H9 (cell line): Measurements from ENCODE around the gene OR6S1. TPM values are rescaled to one million over a fixed set of nuclear protein-coding genes. Genes with fewer than 3 reads are reported as not detected.

ENCODE experiments used
- DNase-seq: peaks from one replicate; pipeline ENCODE4 v3.0.0-alpha.2; 2017
- H2AFZ ChIP-seq: one replicate; pipeline ENCODE4 v1.6.1; 2013; ENCODE audit warnings: mild to moderate bottlenecking, low read length, control low read depth, moderate library complexity
- H2AK5ac ChIP-seq: 2 replicates; pipeline ENCODE4 v1.6.1; 2013; ENCODE audit warnings: low read length, control low read depth, mixed read lengths; ENCODE audit not compliant: insufficient read length
- H2BK120ac ChIP-seq: one replicate; pipeline ENCODE4 v1.6.1; 2013; ENCODE audit warnings: low read depth, mild to moderate bottlenecking, low read length, control low read depth, inconsistent platforms; ENCODE audit not compliant: poor library complexity, severe bottlenecking
- H2BK12ac ChIP-seq: 2 replicates; pipeline ENCODE4 v1.6.1; 2013; ENCODE audit warnings: low read length, control low read depth, mixed read lengths, low read depth; ENCODE audit not compliant: insufficient read length
- H2BK15ac ChIP-seq: 2 replicates; pipeline ENCODE4 v1.6.1; 2013; ENCODE audit warnings: low read depth, low read length, control low read depth
- H2BK20ac ChIP-seq: one replicate; pipeline ENCODE4 v1.6.1; 2013; ENCODE audit warnings: low read depth, mild to moderate bottlenecking, low read length, control low read depth, inconsistent platforms; ENCODE audit not compliant: poor library complexity, severe bottlenecking
- H2BK5ac ChIP-seq: 2 replicates; pipeline ENCODE4 v1.6.1; 2013; ENCODE audit warnings: low read length, control low read depth, mixed read lengths; ENCODE audit not compliant: insufficient read length
- H3K14ac ChIP-seq: 2 replicates; pipeline ENCODE4 v1.6.1; 2013; ENCODE audit warnings: low read length, control low read depth; ENCODE audit not compliant: insufficient read depth
- H3K18ac ChIP-seq: 2 replicates; pipeline ENCODE4 v1.6.1; 2013; ENCODE audit warnings: low read depth, mild to moderate bottlenecking, mixed read lengths, low read length, control low read depth; ENCODE audit not compliant: insufficient read length
- H3K23ac ChIP-seq: 2 replicates; pipeline ENCODE4 v1.6.1; 2013; ENCODE audit warnings: low read length, control low read depth, mixed read lengths, low read depth; ENCODE audit not compliant: insufficient read length
- H3K23me2 ChIP-seq: 2 replicates; pipeline ENCODE4 v1.6.1; 2013; ENCODE audit warnings: low read depth, mild to moderate bottlenecking, mixed read lengths, low read length, control low read depth; ENCODE audit not compliant: insufficient read length, poor library complexity, severe bottlenecking
- H3K27ac ChIP-seq: 2 replicates; pipeline ENCODE4 v1.5.1; 2013; ENCODE audit warnings: low read length, control low read depth, mixed read lengths, low read depth; ENCODE audit not compliant: insufficient read length
- H3K27me3 ChIP-seq: 2 replicates; pipeline ENCODE4 v1.6.1; 2013; ENCODE audit warnings: low read length, control low read depth, inconsistent platforms; ENCODE audit not compliant: insufficient read depth
- H3K4ac ChIP-seq: 2 replicates; pipeline ENCODE4 v1.6.1; 2013; ENCODE audit warnings: low read depth, mild to moderate bottlenecking, control low read depth, inconsistent platforms, low read length, moderate library complexity
- H3K4me1 ChIP-seq: 2 replicates; pipeline ENCODE4 v1.6.1; 2013; ENCODE audit warnings: low read length, control low read depth, inconsistent platforms; ENCODE audit not compliant: insufficient read depth
- H3K4me2 ChIP-seq: 2 replicates; pipeline ENCODE4 v1.6.1; 2013; ENCODE audit warnings: low read length, control low read depth, mixed read lengths; ENCODE audit not compliant: insufficient read length, insufficient read depth
- H3K56ac ChIP-seq: 2 replicates; pipeline ENCODE4 v1.6.1; 2013; ENCODE audit warnings: low read depth, mild to moderate bottlenecking, mixed read lengths, low read length, control low read depth; ENCODE audit not compliant: insufficient read length
- H3K79me1 ChIP-seq: 2 replicates; pipeline ENCODE4 v1.6.1; 2013; ENCODE audit warnings: low read depth, mild to moderate bottlenecking, moderate library complexity, low read length, control low read depth, inconsistent platforms; ENCODE audit not compliant: insufficient read depth, poor library complexity, severe bottlenecking
- H3K79me2 ChIP-seq: 2 replicates; pipeline ENCODE4 v1.6.1; 2013; ENCODE audit warnings: low read length, control low read depth, inconsistent platforms; ENCODE audit not compliant: insufficient read depth
- H3K9ac ChIP-seq: 2 replicates; pipeline ENCODE4 v1.6.1; 2013; ENCODE audit warnings: low read length, control low read depth, mixed read lengths; ENCODE audit not compliant: insufficient read length; ENCODE audit errors: extremely low read depth
- H3K9me3 ChIP-seq: one replicate; pipeline ENCODE4 v1.6.1; 2013; ENCODE audit warnings: low read depth, low read length, inconsistent platforms; ENCODE audit not compliant: control insufficient read depth
- H3T11ph ChIP-seq: one replicate; pipeline ENCODE4 v1.6.1; 2013; ENCODE audit warnings: mild to moderate bottlenecking, low read length, control low read depth, inconsistent platforms
- H4K20me1 ChIP-seq: one replicate; pipeline ENCODE4 v1.6.1; 2013; ENCODE audit not compliant: control insufficient read depth, insufficient read length, insufficient read depth
- H4K5ac ChIP-seq: 2 replicates; pipeline ENCODE4 v1.6.1; 2013; ENCODE audit warnings: low read depth, mild to moderate bottlenecking, mixed read lengths, low read length, control low read depth; ENCODE audit not compliant: insufficient read length
- H4K8ac ChIP-seq: replicated peaks from 2 replicates; pipeline ENCODE4 v1.6.1; 2013; ENCODE audit warnings: low read length, control low read depth, mixed read lengths, low read depth; ENCODE audit not compliant: insufficient read length
- H4K91ac ChIP-seq: 2 replicates; pipeline ENCODE4 v1.6.1; 2013; ENCODE audit warnings: low read depth, mild to moderate bottlenecking, moderate library complexity, mixed read lengths, low read length, control low read depth; ENCODE audit not compliant: insufficient read length
- H3K27ac Mint-ChIP-seq, 3 experiments: 2 replicates in 2 of 3; 3 replicates in 1 of 3; pipeline ENCODE4 v1.8.0; 2020 to 2021; ENCODE audit warnings: mixed read lengths in 3 of 3, mild to moderate bottlenecking in 1 of 3, moderate library complexity in 1 of 3
- H3K27me3 Mint-ChIP-seq: 2 replicates; pipeline ENCODE4 v1.8.0; 2021; ENCODE audit warnings: low read depth, mild to moderate bottlenecking, moderate library complexity, mixed read lengths
- H3K36me3 Mint-ChIP-seq, 3 experiments: 2 replicates in 2 of 3; 3 replicates in 1 of 3; pipeline ENCODE4 v1.8.0; 2020 to 2021; ENCODE audit warnings: low read depth in 3 of 3, mixed read lengths in 3 of 3; ENCODE audit not compliant: insufficient read depth in 1 of 3
- H3K4me1 Mint-ChIP-seq, 2 experiments: 2 replicates each; pipeline ENCODE4 v1.8.0; 2020; ENCODE audit warnings: mixed read lengths in 2 of 2
- H3K4me3 Mint-ChIP-seq, 2 experiments: 2 replicates in 1 of 2; 3 replicates in 1 of 2; pipeline ENCODE4 v1.8.0; 2020 to 2021; ENCODE audit warnings: mild to moderate bottlenecking in 2 of 2, mixed read lengths in 2 of 2, moderate library complexity in 1 of 2
- H3K9me3 Mint-ChIP-seq, 2 experiments: 2 replicates in 1 of 2; 3 replicates in 1 of 2; pipeline ENCODE4 v1.8.0; 2020; ENCODE audit warnings: mild to moderate bottlenecking in 2 of 2, mixed read lengths in 2 of 2, moderate library complexity in 1 of 2
- WGBS: extraction: QIAGEN DNeasy Blood & Tissue Kit; methylation state at CpG from one replicate; pipeline ENCODE4 v1.1.7; 2013; ENCODE audit warnings: missing lambda C conversion rate, low lambda C conversion rate, mixed read lengths; ENCODE audit not compliant: insufficient read length; ENCODE audit errors: extremely low coverage; 5-methylcytosine and 5-hydroxymethylcytosine counted together
- total RNA-seq: library from RNA; stranded (reverse); gene quantifications from 2 replicates; pipeline ENCODE4 v1.2.1, GENCODE V29; 2021
- TF ChIP-seq, protein P1 (sequence below): fragments of 200-600 bp; sonication (generic); conservative IDR thresholded peaks from 3 replicates; pipeline ENCODE4 v1.8.0; 2021; ENCODE audit warnings: antibody characterized with exemption, mild to moderate bottlenecking

The OR6S1 gene
- total RNA-seq, 1 experiment from 2014 or later: not detected

DNA sequence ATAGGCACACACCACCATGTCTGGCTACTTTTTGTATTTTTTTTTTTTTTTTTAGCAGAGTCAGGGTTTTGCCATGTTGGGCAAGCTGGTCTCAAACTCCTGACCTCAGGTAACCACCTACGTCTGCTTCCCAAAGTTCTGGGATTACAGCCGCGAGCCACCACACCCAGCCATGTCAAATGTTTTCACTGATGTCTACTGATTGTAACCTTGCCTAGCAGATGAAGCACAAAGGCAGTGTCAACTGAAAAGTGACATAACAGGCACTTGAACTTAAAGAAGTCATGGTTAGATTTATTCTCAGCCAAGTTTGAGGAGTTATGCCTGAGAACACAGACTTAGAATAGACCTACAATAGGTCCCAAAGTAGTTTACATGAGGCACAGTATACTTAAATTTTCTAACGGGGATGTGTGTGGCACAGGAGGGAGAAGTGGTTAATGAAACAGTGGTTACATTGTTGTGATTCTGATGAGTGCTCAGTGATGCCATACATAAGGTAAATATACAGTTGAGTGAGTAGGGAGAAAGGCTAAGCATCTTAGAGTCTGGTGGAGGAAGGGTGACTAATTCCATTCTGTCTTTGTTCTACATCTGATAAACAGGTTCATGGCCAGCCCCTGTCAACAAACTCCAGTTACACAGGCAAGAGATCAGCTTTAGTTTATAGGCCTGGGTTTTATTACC is 30.2 kb upstream of the OR6S1 start:
- no peak overlapping the region for H2BK15ac ChIP-seq
- DNase-seq: no peak
- H3K14ac ChIP-seq: no peak overlapping the region
- no CpG with 5 or more reads among the region's 4 CpGs for WGBS
- no peak overlapping the region for H2AFZ ChIP-seq
- no peak overlapping the region for H3K9ac ChIP-seq
- H2BK20ac ChIP-seq: no peak overlapping the region
- no peak overlapping the region for H2AK5ac ChIP-seq
- H3K4me2 ChIP-seq: no peak overlapping the region
- no peaks in the 10 kb centered on the region for H3K23me2 ChIP-seq
- peaks cover 9 to 14% of the 10 kb centered on the region in 2 experiments for H3K4me1 Mint-ChIP-seq
- H3K79me2 ChIP-seq: no peaks in the 10 kb centered on the region
- H4K8ac ChIP-seq: no peak overlapping the region
- H4K91ac ChIP-seq: no peak overlapping the region
- no peaks in the 10 kb centered on the region for H3K36me3 Mint-ChIP-seq
- no peaks in the 10 kb centered on the region for H3K79me1 ChIP-seq
- no peak overlapping the region for H2BK5ac ChIP-seq
- H3K18ac ChIP-seq: no peak overlapping the region
- TF ChIP-seq, protein P1, sequence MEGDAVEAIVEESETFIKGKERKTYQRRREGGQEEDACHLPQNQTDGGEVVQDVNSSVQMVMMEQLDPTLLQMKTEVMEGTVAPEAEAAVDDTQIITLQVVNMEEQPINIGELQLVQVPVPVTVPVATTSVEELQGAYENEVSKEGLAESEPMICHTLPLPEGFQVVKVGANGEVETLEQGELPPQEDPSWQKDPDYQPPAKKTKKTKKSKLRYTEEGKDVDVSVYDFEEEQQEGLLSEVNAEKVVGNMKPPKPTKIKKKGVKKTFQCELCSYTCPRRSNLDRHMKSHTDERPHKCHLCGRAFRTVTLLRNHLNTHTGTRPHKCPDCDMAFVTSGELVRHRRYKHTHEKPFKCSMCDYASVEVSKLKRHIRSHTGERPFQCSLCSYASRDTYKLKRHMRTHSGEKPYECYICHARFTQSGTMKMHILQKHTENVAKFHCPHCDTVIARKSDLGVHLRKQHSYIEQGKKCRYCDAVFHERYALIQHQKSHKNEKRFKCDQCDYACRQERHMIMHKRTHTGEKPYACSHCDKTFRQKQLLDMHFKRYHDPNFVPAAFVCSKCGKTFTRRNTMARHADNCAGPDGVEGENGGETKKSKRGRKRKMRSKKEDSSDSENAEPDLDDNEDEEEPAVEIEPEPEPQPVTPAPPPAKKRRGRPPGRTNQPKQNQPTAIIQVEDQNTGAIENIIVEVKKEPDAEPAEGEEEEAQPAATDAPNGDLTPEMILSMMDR: no peak
- H3K4me1 ChIP-seq: peaks cover 2% of the 10 kb centered on the region; the same call in 1 of the 2 replicates
- H3T11ph ChIP-seq: no peak overlapping the region
- H3K4me3 Mint-ChIP-seq: no peak overlapping the region
- no peak overlapping the region for H2BK120ac ChIP-seq
- peaks cover 3% of the 10 kb centered on the region for H4K20me1 ChIP-seq
- no peak overlapping the region for H2BK12ac ChIP-seq
- no peaks in the 10 kb centered on the region for H3K27me3 ChIP-seq
- H3K9me3 ChIP-seq: no peaks in the 10 kb centered on the region
- H3K27ac ChIP-seq: no peak overlapping the region
- no peak overlapping the region for H3K4ac ChIP-seq
- H3K56ac ChIP-seq: no peak overlapping the region
- no peak overlapping the region for H3K27ac Mint-ChIP-seq
- H3K9me3 Mint-ChIP-seq: no peaks in the 10 kb centered on the region
- no peak overlapping the region for H3K23ac ChIP-seq
- no peak overlapping the region for H4K5ac ChIP-seq
- peaks cover 15% of the 10 kb centered on the region for H3K27me3 Mint-ChIP-seq
